Nephron progenitor cell (in vitro differentiated cells): ENCODE results near the gene TXK.

Source experiments
- DNase-seq: peaks from one replicate; pipeline ENCODE4 v3.0.0; 2021
- H3K27ac Mint-ChIP-seq: 2 replicates; pipeline ENCODE4 v1.8.0; 2021; ENCODE audit warnings: mild to moderate bottlenecking, moderate library complexity, mixed read lengths
- H3K27me3 Mint-ChIP-seq: 2 replicates; pipeline ENCODE4 v1.8.0; 2021; ENCODE audit warnings: mild to moderate bottlenecking, low read depth, mixed read lengths; ENCODE audit not compliant: poor library complexity
- H3K36me3 Mint-ChIP-seq: 2 replicates; pipeline ENCODE4 v1.8.0; 2021; ENCODE audit warnings: low read depth, mixed read lengths
- H3K4me1 Mint-ChIP-seq: 2 replicates; pipeline ENCODE4 v1.8.0; 2021; ENCODE audit warnings: mixed read lengths
- H3K4me3 Mint-ChIP-seq: 2 replicates; pipeline ENCODE4 v1.8.0; 2021; ENCODE audit warnings: mild to moderate bottlenecking, moderate library complexity, mixed read lengths
- H3K9me3 Mint-ChIP-seq: 2 replicates; pipeline ENCODE4 v1.8.0; 2021; ENCODE audit warnings: mild to moderate bottlenecking, moderate library complexity, mixed read lengths
- TF ChIP-seq, protein P1 (sequence below): fragments of 200-600 bp; sonication (generic); IDR thresholded peaks from 2 replicates; pipeline ENCODE4 v1.5.0; 2021; ENCODE audit warnings: antibody characterized with exemption

Gene TXK

GRCh38 chr4:48133669-48134068 lies 381 bp downstream of the TXK start:
- Mint-ChIP-seq H3K4me1 (peaks cover 9% of the 10 kb centered on the region), H3K36me3 (peaks cover 5% of the 10 kb centered on the region), H3K9me3 (peaks cover 3% of the 10 kb centered on the region), H3K4me3 (no peak overlapping the region), H3K27me3 (no peaks in the 10 kb centered on the region), H3K27ac (no peak overlapping the region)
- DNase-seq: no peak
- TF ChIP-seq, protein P1, sequence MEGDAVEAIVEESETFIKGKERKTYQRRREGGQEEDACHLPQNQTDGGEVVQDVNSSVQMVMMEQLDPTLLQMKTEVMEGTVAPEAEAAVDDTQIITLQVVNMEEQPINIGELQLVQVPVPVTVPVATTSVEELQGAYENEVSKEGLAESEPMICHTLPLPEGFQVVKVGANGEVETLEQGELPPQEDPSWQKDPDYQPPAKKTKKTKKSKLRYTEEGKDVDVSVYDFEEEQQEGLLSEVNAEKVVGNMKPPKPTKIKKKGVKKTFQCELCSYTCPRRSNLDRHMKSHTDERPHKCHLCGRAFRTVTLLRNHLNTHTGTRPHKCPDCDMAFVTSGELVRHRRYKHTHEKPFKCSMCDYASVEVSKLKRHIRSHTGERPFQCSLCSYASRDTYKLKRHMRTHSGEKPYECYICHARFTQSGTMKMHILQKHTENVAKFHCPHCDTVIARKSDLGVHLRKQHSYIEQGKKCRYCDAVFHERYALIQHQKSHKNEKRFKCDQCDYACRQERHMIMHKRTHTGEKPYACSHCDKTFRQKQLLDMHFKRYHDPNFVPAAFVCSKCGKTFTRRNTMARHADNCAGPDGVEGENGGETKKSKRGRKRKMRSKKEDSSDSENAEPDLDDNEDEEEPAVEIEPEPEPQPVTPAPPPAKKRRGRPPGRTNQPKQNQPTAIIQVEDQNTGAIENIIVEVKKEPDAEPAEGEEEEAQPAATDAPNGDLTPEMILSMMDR: no peak

GRCh38 chr4:48131736-48132135 lies 2.3 kb downstream of the TXK start:
- H3K36me3 Mint-ChIP-seq: peaks cover 5% of the 10 kb centered on the region
- TF ChIP-seq, protein P1: no peak
- DNase-seq: no peak
- no peak overlapping the region for H3K4me3 Mint-ChIP-seq
- H3K9me3 Mint-ChIP-seq: peaks cover 3% of the 10 kb centered on the region
- peaks cover 10% of the 10 kb centered on the region for H3K4me1 Mint-ChIP-seq
- H3K27me3 Mint-ChIP-seq: no peaks in the 10 kb centered on the region
- H3K27ac Mint-ChIP-seq: no peak overlapping the region

- Mint-ChIP-seq H3K36me3 (no peaks in the 10 kb centered on the region), H3K27me3 (peaks cover 2% of the 10 kb centered on the region), H3K4me3 (no peak overlapping the region), H3K27ac (no peak overlapping the region), H3K4me1 (peaks cover 10% of the 10 kb centered on the region), H3K9me3 (peaks cover under 1% of the 10 kb centered on the region)
- TF ChIP-seq, protein P1: no peak
- no peak for DNase-seq
Observed at GRCh38 chr4:48130100-48130499, 4.0 kb downstream of the TXK start.

GRCh38 chr4:48129307-48130014 lies 4.6 kb downstream of the TXK start:
- H3K27ac Mint-ChIP-seq: no peak overlapping the region
- H3K4me1 Mint-ChIP-seq: peaks cover 10% of the 10 kb centered on the region
- DNase-seq: no peak
- H3K4me3 Mint-ChIP-seq: no peak overlapping the region
- no peaks in the 10 kb centered on the region for H3K36me3 Mint-ChIP-seq
- TF ChIP-seq, protein P1: no peak
- H3K27me3 Mint-ChIP-seq: peaks cover 2% of the 10 kb centered on the region
- no peaks in the 10 kb centered on the region for H3K9me3 Mint-ChIP-seq

DNA sequence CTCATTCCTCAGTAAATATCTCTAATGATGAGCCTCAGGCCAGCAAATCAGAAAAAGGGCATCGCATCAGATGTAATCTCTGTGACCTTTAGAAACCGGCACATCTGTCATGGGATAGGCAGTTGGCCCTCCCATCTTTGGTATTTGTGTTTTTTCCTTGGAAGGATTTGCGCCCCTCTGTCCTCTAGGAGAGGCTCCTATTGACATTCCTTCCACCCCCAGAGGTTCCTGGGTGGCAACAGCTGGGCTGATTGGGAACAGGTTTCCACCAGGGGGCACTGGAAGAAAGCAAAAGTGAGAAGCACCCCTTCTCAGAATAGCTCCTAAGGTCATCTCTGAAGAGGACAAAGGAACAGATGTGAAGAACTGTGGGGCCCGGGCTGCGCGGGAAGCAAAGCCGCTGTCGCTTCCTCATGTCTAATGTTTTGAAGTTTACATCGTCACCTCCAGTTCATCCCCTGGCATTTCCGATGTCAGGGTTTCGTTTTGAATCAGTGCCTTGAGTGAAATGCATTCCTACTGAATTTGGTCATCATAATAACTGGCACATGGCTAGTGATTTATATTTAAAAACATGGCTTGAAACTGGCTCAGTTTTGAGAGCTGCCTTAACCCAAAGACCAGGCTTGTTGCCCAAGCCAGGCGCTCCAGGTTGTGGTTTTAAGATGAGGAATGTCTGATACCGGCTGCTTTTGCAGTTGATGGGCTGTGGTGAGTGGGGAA lies 6.2 kb downstream of the TXK start:
- Mint-ChIP-seq H3K9me3 (no peaks in the 10 kb centered on the region), H3K27ac (no peak overlapping the region), H3K4me3 (no peak overlapping the region), H3K27me3 (peaks cover 6% of the 10 kb centered on the region), H3K4me1 (peaks cover 10% of the 10 kb centered on the region), H3K36me3 (no peaks in the 10 kb centered on the region)
- DNase-seq: peak; percentile 61
- TF ChIP-seq, protein P1: peak; percentile 53
